IPS-NIHi7 (cell line): ENCODE data around the gene FFAR3.
"Not testable (repeated sequence)": the region's sequence is repeated elsewhere in the genome, so short reads cannot be mapped to it uniquely, and the experiment has no call there.

Source experiments
- DNase-seq: peaks from one replicate; pipeline ENCODE4 v3.0.0; 2012; ENCODE audit warnings: mixed read lengths; ENCODE audit errors: extremely low spot score

FFAR3 gene

DNA sequence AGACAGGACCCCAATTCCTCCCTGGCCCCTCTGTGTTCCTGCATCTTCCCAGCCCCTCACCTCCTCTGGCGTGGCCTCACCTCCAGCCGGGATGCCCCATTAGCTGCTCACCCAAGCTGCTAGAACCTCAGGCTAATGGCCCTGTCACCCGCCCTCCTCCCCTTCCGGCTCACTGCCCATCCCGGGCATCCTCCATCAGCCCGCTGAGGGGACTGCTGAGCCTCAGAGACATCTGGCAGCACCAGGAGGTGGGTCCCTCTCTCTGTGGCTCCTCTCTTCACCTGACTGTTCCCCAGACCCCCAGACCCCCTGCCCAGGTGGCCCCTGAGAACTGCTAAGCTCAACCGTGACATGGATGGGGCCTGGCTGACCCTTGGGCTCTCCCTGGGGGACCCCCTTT, 7.7 kb upstream of the FFAR3 start:
- no peak for DNase-seq

GRCh38 chr19:35351411-35352176, 6.7 kb upstream of the FFAR3 start:
- no peak for DNase-seq

- no peak for DNase-seq
Measured at GRCh38 chr19:35352177-35352447, 6.1 kb upstream of the FFAR3 start.

DNA sequence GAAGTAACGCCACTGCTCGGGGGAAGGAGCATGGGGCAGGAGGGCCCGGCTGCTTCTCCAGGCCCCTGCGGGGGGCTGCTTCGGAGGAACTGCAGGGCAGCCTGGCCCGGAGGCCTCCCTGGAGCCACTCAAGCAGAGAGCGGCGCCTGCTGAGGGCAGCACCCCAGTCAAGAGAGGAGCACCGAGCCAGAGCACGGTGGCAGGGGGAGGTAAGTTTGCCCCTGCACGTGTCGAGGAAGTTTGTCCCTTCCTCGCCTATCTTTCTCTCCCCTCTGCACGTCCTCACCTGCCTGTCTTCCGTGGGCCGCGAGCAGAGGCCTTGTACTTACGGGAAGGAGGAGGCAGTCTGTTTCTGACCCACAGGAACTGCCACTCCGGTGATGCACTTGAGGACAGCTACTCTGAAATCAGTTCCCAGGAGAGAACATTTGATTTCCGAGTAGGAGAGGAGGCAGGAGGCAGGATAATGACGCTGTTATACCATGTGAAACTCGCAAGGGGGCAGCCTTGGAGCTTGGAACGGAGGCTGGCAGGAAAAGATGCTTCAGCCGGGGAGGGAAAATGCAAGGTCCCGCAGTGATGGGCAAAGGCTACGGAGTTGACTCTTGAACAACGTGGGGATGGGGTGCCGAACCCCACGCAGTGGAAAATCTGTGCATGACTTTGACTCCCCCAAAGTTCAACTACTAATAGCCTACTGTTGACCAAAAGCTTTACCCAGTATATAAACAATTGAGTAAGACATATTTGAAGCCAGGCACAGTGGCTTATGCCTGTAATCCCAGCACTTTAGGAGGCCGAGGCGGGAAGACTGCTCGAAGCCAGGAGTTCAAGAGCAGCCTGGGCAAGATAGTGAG, 5.6 kb upstream of the FFAR3 start:
- DNase-seq: peak; percentile 92

GRCh38 chr19:35353635-35354034, 4.6 kb upstream of the FFAR3 start:
- no peak for DNase-seq

- DNase-seq: no peak
Measured at GRCh38 chr19:35354898-35355297, 3.4 kb upstream of the FFAR3 start.

DNA sequence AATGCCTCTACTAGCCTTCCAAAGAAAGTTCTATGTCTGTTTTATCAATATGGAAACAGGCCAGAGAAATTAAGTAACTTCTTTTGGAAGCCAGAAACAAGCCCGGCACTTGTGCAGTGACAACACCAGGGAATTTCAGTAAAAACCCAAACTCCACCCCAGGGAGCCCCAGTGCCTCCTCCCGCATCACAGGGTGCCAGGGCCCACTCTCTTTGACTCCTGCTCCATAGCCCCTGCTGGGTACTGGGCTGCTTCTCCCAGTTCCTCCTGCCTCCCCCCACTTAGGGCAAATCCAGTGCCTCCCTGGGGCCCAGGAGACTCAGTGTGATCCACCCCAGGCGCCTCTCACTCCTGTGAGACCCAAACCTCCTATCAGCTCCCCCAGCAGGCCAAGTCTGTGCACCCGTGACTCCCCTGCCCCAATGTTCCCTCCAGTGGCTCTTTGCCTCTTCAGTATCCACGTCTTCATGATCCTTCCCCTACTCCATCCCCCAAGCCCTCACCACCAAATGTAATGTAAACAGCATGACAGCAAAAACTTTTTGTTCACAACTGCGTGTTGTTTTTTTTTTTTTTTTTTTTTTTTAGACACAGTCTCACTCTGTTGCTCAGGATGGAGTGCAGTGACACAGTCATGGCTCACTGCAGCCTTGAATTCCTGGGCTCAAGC, 2.3 kb upstream of the FFAR3 start:
- no peak for DNase-seq

DNA sequence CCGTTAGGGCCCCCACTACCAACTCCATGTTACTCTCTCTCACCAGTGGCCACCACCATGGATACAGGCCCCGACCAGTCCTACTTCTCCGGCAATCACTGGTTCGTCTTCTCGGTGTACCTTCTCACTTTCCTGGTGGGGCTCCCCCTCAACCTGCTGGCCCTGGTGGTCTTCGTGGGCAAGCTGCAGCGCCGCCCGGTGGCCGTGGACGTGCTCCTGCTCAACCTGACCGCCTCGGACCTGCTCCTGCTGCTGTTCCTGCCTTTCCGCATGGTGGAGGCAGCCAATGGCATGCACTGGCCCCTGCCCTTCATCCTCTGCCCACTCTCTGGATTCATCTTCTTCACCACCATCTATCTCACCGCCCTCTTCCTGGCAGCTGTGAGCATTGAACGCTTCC, 574 bp downstream of the FFAR3 start:
- not testable (repeated sequence) for DNase-seq

DNA sequence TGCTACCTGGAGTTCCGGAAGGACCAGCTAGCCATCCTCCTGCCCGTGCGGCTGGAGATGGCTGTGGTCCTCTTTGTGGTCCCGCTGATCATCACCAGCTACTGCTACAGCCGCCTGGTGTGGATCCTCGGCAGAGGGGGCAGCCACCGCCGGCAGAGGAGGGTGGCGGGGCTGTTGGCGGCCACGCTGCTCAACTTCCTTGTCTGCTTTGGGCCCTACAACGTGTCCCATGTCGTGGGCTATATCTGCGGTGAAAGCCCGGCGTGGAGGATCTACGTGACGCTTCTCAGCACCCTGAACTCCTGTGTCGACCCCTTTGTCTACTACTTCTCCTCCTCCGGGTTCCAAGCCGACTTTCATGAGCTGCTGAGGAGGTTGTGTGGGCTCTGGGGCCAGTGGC, 1.1 kb downstream of the FFAR3 start:
- DNase-seq: not testable (repeated sequence)

- DNase-seq: not testable (repeated sequence)
Measured at GRCh38 chr19:35360081-35360480, 1.8 kb downstream of the FFAR3 start.

DNA sequence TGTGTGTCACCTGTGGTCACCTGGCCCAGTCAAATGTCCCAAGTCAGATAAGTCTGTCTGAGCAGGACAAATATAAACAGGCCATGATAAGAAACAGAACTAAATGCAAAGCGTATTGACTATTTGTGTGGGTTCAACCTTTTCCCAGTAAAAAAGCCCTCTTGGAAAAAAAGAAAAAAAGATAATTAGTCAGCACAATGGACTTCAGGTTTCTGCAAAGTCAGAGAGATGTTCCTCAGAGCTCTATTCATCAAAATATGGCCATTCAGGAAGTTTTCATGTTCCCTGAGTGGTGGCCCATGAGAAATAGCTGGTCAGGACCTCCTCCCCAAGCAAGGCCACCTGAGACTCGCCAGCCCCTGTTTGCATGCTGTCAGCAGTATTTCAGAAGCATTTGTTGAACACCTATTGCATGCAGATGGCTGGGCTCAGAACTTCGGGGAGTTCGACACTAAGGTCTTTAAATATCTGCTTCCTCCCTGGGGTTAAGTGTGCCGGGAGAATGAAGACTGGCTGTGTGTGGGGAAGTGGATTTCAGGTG, 2.7 kb downstream of the FFAR3 start:
- no peak for DNase-seq

DNA sequence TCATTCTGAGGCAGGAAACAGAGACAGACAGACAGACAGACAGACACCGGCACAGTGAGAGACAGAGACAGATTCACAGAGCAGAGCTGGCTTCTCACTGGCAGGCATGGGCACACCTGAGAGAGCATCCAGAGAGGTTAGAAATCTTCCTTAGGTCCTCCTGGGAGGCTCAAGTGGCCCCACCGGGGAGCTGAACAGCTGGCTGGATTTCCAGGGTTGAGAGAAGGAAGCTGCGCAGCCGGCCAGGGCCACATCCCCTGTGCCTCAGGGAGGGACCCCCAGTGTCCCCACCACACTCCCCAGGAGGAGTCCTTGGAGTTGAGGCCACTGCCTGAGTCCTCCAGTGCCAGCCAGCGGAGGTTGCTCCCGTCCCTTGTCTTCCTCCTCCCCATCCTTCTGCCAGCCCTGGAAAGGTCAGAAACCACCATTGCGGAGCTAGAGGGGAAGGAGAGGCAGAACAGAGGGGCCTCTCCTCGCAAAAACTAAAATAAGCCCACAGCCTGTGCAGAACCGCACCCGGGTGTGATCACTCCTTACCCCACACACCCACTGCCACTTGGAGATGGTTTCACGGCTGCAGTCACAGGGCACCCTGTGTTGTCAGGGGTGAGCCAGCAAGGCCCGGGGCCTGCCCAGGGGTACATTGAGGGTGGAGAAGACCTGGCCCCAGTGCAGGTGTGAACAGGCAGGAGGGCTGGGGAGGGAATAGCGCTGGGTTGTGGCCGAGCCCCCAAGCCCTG, 4.2 kb downstream of the FFAR3 start:
- DNase-seq: no peak

GRCh38 chr19:35363001-35363590, 4.8 kb downstream of the FFAR3 start:
- no peak for DNase-seq

- no peak for DNase-seq
Measured at GRCh38 chr19:35363711-35364425, 5.6 kb downstream of the FFAR3 start.

GRCh38 chr19:35365303-35365702, 7.0 kb downstream of the FFAR3 start:
- DNase-seq: no peak

- DNase-seq: no peak
Measured at GRCh38 chr19:35368378-35368777, 10.1 kb downstream of the FFAR3 start.

- no peak for DNase-seq
Measured at GRCh38 chr19:35369522-35369921, 11.3 kb downstream of the FFAR3 start.

GRCh38 chr19:35370722-35371121, 12.5 kb downstream of the FFAR3 start, which contains the start of gene GPR42:
GPR42 (plus strand) TSS chr19:35371068; CDS start chr19:35371360, 292 bp downstream.
- DNase-seq: no peak

GRCh38 chr19:35373492-35373891, 15.2 kb downstream of the FFAR3 start:
- no peak for DNase-seq

- not testable (repeated sequence) for DNase-seq
Measured at GRCh38 chr19:35374031-35374430, 15.8 kb downstream of the FFAR3 start.
